NOMO-1 treated with DMSO at 0.1 percent for 48 hours (cell line): ENCODE measurements around the gene TXNDC5.

Source experiments
- DNase-seq: peaks from one replicate; lab custom pipeline; 2025; ENCODE audit not compliant: unreplicated experiment; lab: John Stamatoyannopoulos, UW

TXNDC5 gene

GRCh38 chr6:7868926-7869325 is 41.7 kb downstream of the TXNDC5 start:
- DNase-seq = no peak

- no peak for DNase-seq
Measured at GRCh38 chr6:7866526-7866925, 44.1 kb downstream of the TXNDC5 start.

- DNase-seq = no peak
Measured at GRCh38 chr6:7865781-7866180, 44.8 kb downstream of the TXNDC5 start.

- DNase-seq = no peak
Measured at GRCh38 chr6:7859591-7859990, 51.0 kb downstream of the TXNDC5 start.

GRCh38 chr6:7851780-7852179 is 58.8 kb downstream of the TXNDC5 start:
- DNase-seq = no peak

- no peak for DNase-seq
Measured at GRCh38 chr6:7848229-7848628, 62.4 kb downstream of the TXNDC5 start.

- no peak for DNase-seq
Measured at GRCh38 chr6:7846966-7847818, 63.4 kb downstream of the TXNDC5 start.

- no peak for DNase-seq
Measured at GRCh38 chr6:7841781-7842468, 68.7 kb downstream of the TXNDC5 start.

- DNase-seq = no peak
Measured at GRCh38 chr6:7836371-7837026, 74.1 kb downstream of the TXNDC5 start.

GRCh38 chr6:7833751-7834070 is 76.9 kb downstream of the TXNDC5 start:
- no peak for DNase-seq

- no peak for DNase-seq
Measured at GRCh38 chr6:7832904-7833750, 77.5 kb downstream of the TXNDC5 start.
